ENCODE results near the gene CD4.

CD4 gene

GRCh38 chr12:6765634-6766581, 23.4 kb upstream of the CD4 start, which contains the start of gene PTMS:
TSS of gene PTMS (plus strand) at chr12:6766363. CDS start at chr12:6766706, 343 bp downstream.
- peak; percentile 83 for DNase-seq (ENCODE audit: low spot score)

- DNase-seq (ENCODE audit: low spot score), result peak; percentile 70
These were observed 22.5 kb upstream of the CD4 start for GRCh38 chr12:6766651-6767349.

- no peak for DNase-seq (ENCODE audit: low spot score)
These were observed 21.7 kb upstream of the CD4 start for GRCh38 chr12:6767353-6768319.

GRCh38 chr12:6768437-6768914, 20.9 kb upstream of the CD4 start:
- DNase-seq (ENCODE audit: low spot score), result no peak

- DNase-seq (ENCODE audit: low spot score), result peak; percentile 67
These were observed 20.3 kb upstream of the CD4 start for GRCh38 chr12:6768990-6769389.

- DNase-seq (ENCODE audit: low spot score), result no peak
These were observed 19.7 kb upstream of the CD4 start for GRCh38 chr12:6769666-6770065.

GRCh38 chr12:6770094-6770493, 19.2 kb upstream of the CD4 start:
- DNase-seq (ENCODE audit: low spot score), result no peak

GRCh38 chr12:6770600-6770999, 18.7 kb upstream of the CD4 start:
- DNase-seq (ENCODE audit: low spot score), result no peak

GRCh38 chr12:6771091-6771495, 18.2 kb upstream of the CD4 start:
- DNase-seq (ENCODE audit: low spot score), result no peak

- DNase-seq (ENCODE audit: low spot score), result no peak
These were observed 17.6 kb upstream of the CD4 start for GRCh38 chr12:6771509-6772330.

GRCh38 chr12:6772331-6772695, 17.0 kb upstream of the CD4 start, which contains the start of gene LAG3:
TSS of gene LAG3 (plus strand) at chr12:6772520. CDS start at chr12:6772853, 333 bp downstream.
- no peak for DNase-seq (ENCODE audit: low spot score)

- no peak for DNase-seq (ENCODE audit: low spot score)
These were observed 16.4 kb upstream of the CD4 start for GRCh38 chr12:6772726-6773589.

- DNase-seq (ENCODE audit: low spot score), result no peak
These were observed 15.6 kb upstream of the CD4 start for GRCh38 chr12:6773590-6774351.

GRCh38 chr12:6774499-6775062, 14.7 kb upstream of the CD4 start:
- no peak for DNase-seq (ENCODE audit: low spot score)

GRCh38 chr12:6775185-6776174, 13.8 kb upstream of the CD4 start:
- DNase-seq (ENCODE audit: low spot score), result no peak

- DNase-seq (ENCODE audit: low spot score), result no peak
These were observed 11.9 kb upstream of the CD4 start for GRCh38 chr12:6777386-6777785.

- peak; percentile 35 for DNase-seq (ENCODE audit: low spot score)
These were observed 11.1 kb upstream of the CD4 start for GRCh38 chr12:6778217-6778573.
